OCI-LY1 (cell line): Measurements from ENCODE around the gene CIAO3.

Experiments used
- H2AFZ ChIP-seq: fragments of 200-600 bp; sonication (generic), shearing (Covaris generic); 2 replicates; pipeline ENCODE4 v1.6.0; 2014; ENCODE audit warnings: antibody characterized with exemption, mild to moderate bottlenecking, low read length
- H3F3A ChIP-seq: fragments of 200-600 bp; sonication (generic), shearing (Covaris generic); 2 replicates; pipeline ENCODE4 v1.6.0; 2014; ENCODE audit warnings: mild to moderate bottlenecking, antibody characterized with exemption, low read length, moderate library complexity; ENCODE audit not compliant: insufficient read depth
- H3K27ac ChIP-seq: fragments of 200-600 bp; sonication (generic); 2 replicates; pipeline ENCODE4 v1.5.1; 2014; ENCODE audit warnings: low read length, mixed run types, mild to moderate bottlenecking, low read depth; ENCODE audit not compliant: poor library complexity, severe bottlenecking
- H3K27me3 ChIP-seq: fragments of 200-600 bp; sonication (generic); 2 replicates; pipeline ENCODE4 v1.6.0; 2014; ENCODE audit warnings: antibody characterized with exemption, mild to moderate bottlenecking, low read length, moderate library complexity; ENCODE audit not compliant: insufficient read depth
- H3K36me3 ChIP-seq: fragments of 200-600 bp; sonication (generic); 2 replicates; pipeline ENCODE4 v1.6.1; 2014; ENCODE audit warnings: mild to moderate bottlenecking, antibody characterized with exemption, low read length, moderate library complexity, mixed read lengths; ENCODE audit not compliant: insufficient read depth
- H3K4me1 ChIP-seq: fragments of 200-600 bp; sonication (generic); 2 replicates; pipeline ENCODE4 v1.5.1; 2014; ENCODE audit warnings: mild to moderate bottlenecking, low read length, moderate library complexity; ENCODE audit not compliant: insufficient read depth, severe bottlenecking
- H3K4me2 ChIP-seq: fragments of 200-600 bp; sonication (generic), shearing (Covaris generic); 2 replicates; pipeline ENCODE4 v1.6.1; 2014; ENCODE audit warnings: low read length
- H3K4me3 ChIP-seq: fragments of 200-600 bp; sonication (generic); 2 replicates; pipeline ENCODE4 v1.5.1; 2014; ENCODE audit warnings: low read length, low read depth, mild to moderate bottlenecking, mixed read lengths; ENCODE audit not compliant: poor library complexity, severe bottlenecking
- H3K79me2 ChIP-seq: fragments of 200-600 bp; shearing (Covaris generic); 2 replicates; pipeline ENCODE4 v1.6.1; 2016; ENCODE audit warnings: mixed run types, low read length, mixed read lengths; ENCODE audit not compliant: insufficient read depth
- H3K9ac ChIP-seq: fragments of 200-600 bp; sonication (generic), shearing (Covaris generic); 2 replicates; pipeline ENCODE4 v1.6.1; 2014; ENCODE audit warnings: mild to moderate bottlenecking, low read length, mixed read lengths
- H3K9me2 ChIP-seq: fragments of 200-600 bp; sonication (generic), shearing (Covaris generic); 2 replicates; pipeline ENCODE4 v1.6.1; 2014; ENCODE audit warnings: low read depth, mild to moderate bottlenecking, low read length, mixed read lengths
- H3K9me3 ChIP-seq: fragments of 200-600 bp; shearing (Covaris generic); 2 replicates; pipeline ENCODE4 v1.6.1; 2014; ENCODE audit warnings: low read length, mixed read lengths
- H4K20me1 ChIP-seq: fragments of 200-600 bp; sonication (generic), shearing (Covaris generic); 2 replicates; pipeline ENCODE4 v1.6.0; 2016; ENCODE audit warnings: mild to moderate bottlenecking, low read length; ENCODE audit not compliant: insufficient read depth
- CTCF ChIP-seq: fragments of 200-600 bp; sonication (generic), shearing (Covaris generic); IDR thresholded peaks from 2 replicates; pipeline ENCODE4 v1.5.1; 2017; ENCODE audit warnings: mild to moderate bottlenecking, antibody characterized with exemption, low read length, moderate library complexity, mixed read lengths
- EZH2 ChIP-seq: fragments of 200-600 bp; sonication (generic), shearing (Covaris generic); IDR thresholded peaks from 2 replicates; pipeline ENCODE4 v1.8.0; 2017; ENCODE audit warnings: borderline replicate concordance, mixed run types, mild to moderate bottlenecking, antibody characterized with exemption, low read length, moderate library complexity, mixed read lengths

Gene CIAO3

GRCh38 chr16:770411-770810, 29.6 kb upstream of the CIAO3 start:
- no peak overlapping the region for H3K27ac ChIP-seq

GRCh38 chr16:769934-770333, 29.1 kb upstream of the CIAO3 start:
- H3K4me3 ChIP-seq, result no peak overlapping the region
- no peak overlapping the region for H3K9ac ChIP-seq
- H3F3A ChIP-seq, result no peaks in the 10 kb centered on the region
- H3K4me2 ChIP-seq, result no peak overlapping the region
- H3K36me3 ChIP-seq, result no peaks in the 10 kb centered on the region
- no peaks in the 10 kb centered on the region for H3K9me2 ChIP-seq
- no peaks in the 10 kb centered on the region for H3K9me3 ChIP-seq
- H3K4me1 ChIP-seq, result no peaks in the 10 kb centered on the region
- H3K27ac ChIP-seq, result no peak overlapping the region
- H2AFZ ChIP-seq, result no peak overlapping the region
- no peaks in the 10 kb centered on the region for H3K27me3 ChIP-seq
- no peak for TF ChIP-seq CTCF
- TF ChIP-seq EZH2, result no peak
- no peaks in the 10 kb centered on the region for H4K20me1 ChIP-seq
- no peaks in the 10 kb centered on the region for H3K79me2 ChIP-seq

More at GRCh38 chr16:770411-770810, 29.6 kb upstream of the CIAO3 start:
- TF ChIP-seq EZH2 (no peak), CTCF (no peak)
- H3K4me2 ChIP-seq, result no peak overlapping the region
- H3K36me3 ChIP-seq, result no peaks in the 10 kb centered on the region
- no peaks in the 10 kb centered on the region for H3K27me3 ChIP-seq
- no peaks in the 10 kb centered on the region for H4K20me1 ChIP-seq
- H3F3A ChIP-seq, result no peaks in the 10 kb centered on the region
- H3K4me1 ChIP-seq, result no peaks in the 10 kb centered on the region
- no peaks in the 10 kb centered on the region for H3K9me2 ChIP-seq
- no peaks in the 10 kb centered on the region for H3K79me2 ChIP-seq
- no peak overlapping the region for H3K9ac ChIP-seq
- no peak overlapping the region for H2AFZ ChIP-seq
- no peaks in the 10 kb centered on the region for H3K9me3 ChIP-seq
- H3K4me3 ChIP-seq, result no peak overlapping the region

GRCh38 chr16:769184-769784, 28.5 kb upstream of the CIAO3 start:
- no peaks in the 10 kb centered on the region for H3K9me3 ChIP-seq
- no peaks in the 10 kb centered on the region for H4K20me1 ChIP-seq
- H3K27ac ChIP-seq, result no peak overlapping the region
- TF ChIP-seq EZH2 (no peak), CTCF (no peak)
- no peak overlapping the region for H3K4me3 ChIP-seq
- H3K9ac ChIP-seq, result no peak overlapping the region
- no peaks in the 10 kb centered on the region for H3K79me2 ChIP-seq
- no peaks in the 10 kb centered on the region for H3K36me3 ChIP-seq
- no peak overlapping the region for H2AFZ ChIP-seq
- no peaks in the 10 kb centered on the region for H3K9me2 ChIP-seq
- no peaks in the 10 kb centered on the region for H3K4me1 ChIP-seq
- H3F3A ChIP-seq, result no peaks in the 10 kb centered on the region
- no peaks in the 10 kb centered on the region for H3K27me3 ChIP-seq
- no peak overlapping the region for H3K4me2 ChIP-seq
